ENCODE data around the gene SMIM21.

Gene SMIM21

GRCh38 chr18:75418293-75419005 is 9.1 kb downstream of the SMIM21 start:
- no peaks in the 10 kb centered on the region for H3K27me3 ChIP-seq (ENCODE audit: control insufficient read depth, insufficient read depth, low read length)
- no peaks in the 10 kb centered on the region for H3K4me1 ChIP-seq (ENCODE audit: control insufficient read depth, insufficient read depth, low read length)
- H3K27ac ChIP-seq (ENCODE audit: low read depth, low read length) = no peak overlapping the region
- H3K4me3 ChIP-seq (ENCODE audit: low read length) = no peak overlapping the region
- no peak overlapping the region for H3K9ac ChIP-seq (ENCODE audit: low read length)
- H3K36me3 ChIP-seq (ENCODE audit: control insufficient read depth, insufficient read depth, low read length) = no peaks in the 10 kb centered on the region

- Histone ChIP-seq H3K27me3 (ENCODE audit: control insufficient read depth, insufficient read depth, low read length) (no peaks in the 10 kb centered on the region), H3K9ac (ENCODE audit: low read length) (no peak overlapping the region), H3K4me3 (ENCODE audit: low read length) (no peak overlapping the region), H3K27ac (ENCODE audit: low read depth, low read length) (no peak overlapping the region), H3K4me1 (ENCODE audit: control insufficient read depth, insufficient read depth, low read length) (no peaks in the 10 kb centered on the region), H3K36me3 (ENCODE audit: control insufficient read depth, insufficient read depth, low read length) (no peaks in the 10 kb centered on the region)
These were observed 16.9 kb downstream of the SMIM21 start for GRCh38 chr18:75410611-75411010.

GRCh38 chr18:75409806-75410205 is 17.7 kb downstream of the SMIM21 start:
- no peak overlapping the region for H3K9ac ChIP-seq (ENCODE audit: low read length)
- no peak overlapping the region for H3K27ac ChIP-seq (ENCODE audit: low read depth, low read length)
- H3K36me3 ChIP-seq (ENCODE audit: control insufficient read depth, insufficient read depth, low read length) = no peaks in the 10 kb centered on the region
- no peaks in the 10 kb centered on the region for H3K27me3 ChIP-seq (ENCODE audit: control insufficient read depth, insufficient read depth, low read length)
- no peaks in the 10 kb centered on the region for H3K4me1 ChIP-seq (ENCODE audit: control insufficient read depth, insufficient read depth, low read length)
- H3K4me3 ChIP-seq (ENCODE audit: low read length) = no peak overlapping the region

DNA sequence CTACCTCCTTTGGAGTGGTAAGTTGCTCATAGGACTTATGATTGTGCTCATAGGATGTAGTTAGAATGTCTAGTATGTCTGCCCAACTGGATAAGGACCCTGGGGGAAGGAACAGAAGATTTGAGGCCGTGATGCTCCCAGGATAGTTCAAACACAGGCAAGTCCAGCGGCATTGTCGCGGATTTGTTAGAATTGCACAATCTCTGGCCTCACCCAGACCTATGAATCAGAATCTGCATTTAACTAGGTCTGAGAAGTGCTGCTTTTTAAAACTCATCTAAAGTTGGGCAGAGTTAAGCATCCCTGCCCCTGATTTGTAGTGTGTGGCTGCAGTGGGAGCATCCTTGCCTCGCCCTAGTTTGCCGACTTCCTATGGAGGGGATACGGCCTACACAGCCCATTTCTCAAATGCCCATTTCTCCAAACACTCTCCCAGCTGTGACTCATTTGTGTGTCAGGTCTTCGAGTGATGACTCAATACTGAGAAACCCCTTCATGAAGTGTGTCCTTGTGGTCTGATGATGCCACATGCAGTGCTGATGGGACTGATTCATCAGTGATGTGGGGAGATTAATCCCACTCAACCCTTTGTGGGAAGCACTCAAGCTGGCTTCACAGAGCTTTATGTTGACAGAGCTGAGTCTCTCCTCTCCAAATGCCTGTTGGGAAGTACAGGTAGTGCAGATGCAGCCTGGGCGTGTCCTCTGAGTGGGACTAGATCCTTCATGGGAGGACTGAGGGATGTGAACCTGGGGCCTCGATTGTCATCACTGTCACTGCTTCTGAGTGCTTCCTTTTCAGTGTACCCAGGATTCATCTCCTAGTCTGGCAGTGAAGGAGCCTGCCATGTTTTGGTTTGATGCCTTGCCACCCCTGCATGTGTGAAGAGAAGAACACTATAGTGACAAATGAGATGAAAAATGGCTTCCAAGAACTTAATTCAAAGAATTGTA is 18.7 kb downstream of the SMIM21 start:
- Histone ChIP-seq H3K4me1 (ENCODE audit: control insufficient read depth, insufficient read depth, low read length) (no peaks in the 10 kb centered on the region), H3K27ac (ENCODE audit: low read depth, low read length) (no peak overlapping the region), H3K27me3 (ENCODE audit: control insufficient read depth, insufficient read depth, low read length) (no peaks in the 10 kb centered on the region), H3K36me3 (ENCODE audit: control insufficient read depth, insufficient read depth, low read length) (no peaks in the 10 kb centered on the region), H3K4me3 (ENCODE audit: low read length) (no peak overlapping the region), H3K9ac (ENCODE audit: low read length) (no peak overlapping the region)

DNA sequence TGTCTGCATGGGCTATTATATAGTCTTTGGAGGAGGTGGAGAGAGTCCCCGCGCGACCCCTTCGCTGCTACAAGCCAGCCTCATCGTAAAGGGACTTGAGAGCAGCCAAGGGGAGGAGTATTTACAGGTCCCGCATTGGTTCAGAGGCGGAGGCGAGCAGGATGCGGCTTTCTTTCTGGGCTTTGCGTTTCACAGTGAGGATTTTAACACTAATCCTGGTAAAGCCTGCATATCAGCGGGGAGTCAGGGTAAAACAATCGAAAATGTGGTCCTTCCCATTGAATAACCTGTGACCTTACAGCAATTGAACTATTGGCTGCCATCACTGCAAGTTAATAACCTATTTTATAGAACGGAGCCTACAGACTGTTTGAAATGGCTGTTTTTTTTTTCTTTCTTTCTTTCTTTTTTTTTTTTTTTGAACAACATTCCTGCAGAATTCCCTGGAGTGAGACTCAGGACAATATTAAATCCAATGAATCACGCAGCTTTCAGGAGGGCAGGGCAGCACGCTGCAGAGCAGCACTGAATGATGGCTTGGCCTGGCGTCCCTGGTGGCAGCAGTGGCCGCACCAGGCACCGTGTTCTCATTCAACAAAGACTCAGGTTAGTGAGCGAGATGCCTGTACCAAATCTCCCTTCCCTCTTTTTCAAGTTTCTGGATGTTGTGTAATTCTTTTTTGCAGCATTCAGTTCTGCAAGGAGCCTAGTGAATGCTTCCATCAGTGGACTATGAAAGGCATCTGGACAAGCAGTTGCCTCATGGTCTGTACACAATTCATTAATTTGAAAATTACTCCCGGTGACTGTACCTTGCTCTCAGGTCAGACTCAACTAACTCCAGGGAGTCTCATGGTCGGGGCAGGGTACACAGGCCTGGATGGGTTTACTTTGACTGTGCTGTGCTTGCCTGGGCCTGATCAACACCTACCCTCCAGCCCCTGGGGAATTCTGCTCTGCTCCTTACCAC is 19.8 kb downstream of the SMIM21 start:
- no peaks in the 10 kb centered on the region for H3K36me3 ChIP-seq (ENCODE audit: control insufficient read depth, insufficient read depth, low read length)
- H3K27ac ChIP-seq (ENCODE audit: low read depth, low read length) = no peak overlapping the region
- no peaks in the 10 kb centered on the region for H3K27me3 ChIP-seq (ENCODE audit: control insufficient read depth, insufficient read depth, low read length)
- no peak overlapping the region for H3K9ac ChIP-seq (ENCODE audit: low read length)
- no peaks in the 10 kb centered on the region for H3K4me1 ChIP-seq (ENCODE audit: control insufficient read depth, insufficient read depth, low read length)
- no peak overlapping the region for H3K4me3 ChIP-seq (ENCODE audit: low read length)

DNA sequence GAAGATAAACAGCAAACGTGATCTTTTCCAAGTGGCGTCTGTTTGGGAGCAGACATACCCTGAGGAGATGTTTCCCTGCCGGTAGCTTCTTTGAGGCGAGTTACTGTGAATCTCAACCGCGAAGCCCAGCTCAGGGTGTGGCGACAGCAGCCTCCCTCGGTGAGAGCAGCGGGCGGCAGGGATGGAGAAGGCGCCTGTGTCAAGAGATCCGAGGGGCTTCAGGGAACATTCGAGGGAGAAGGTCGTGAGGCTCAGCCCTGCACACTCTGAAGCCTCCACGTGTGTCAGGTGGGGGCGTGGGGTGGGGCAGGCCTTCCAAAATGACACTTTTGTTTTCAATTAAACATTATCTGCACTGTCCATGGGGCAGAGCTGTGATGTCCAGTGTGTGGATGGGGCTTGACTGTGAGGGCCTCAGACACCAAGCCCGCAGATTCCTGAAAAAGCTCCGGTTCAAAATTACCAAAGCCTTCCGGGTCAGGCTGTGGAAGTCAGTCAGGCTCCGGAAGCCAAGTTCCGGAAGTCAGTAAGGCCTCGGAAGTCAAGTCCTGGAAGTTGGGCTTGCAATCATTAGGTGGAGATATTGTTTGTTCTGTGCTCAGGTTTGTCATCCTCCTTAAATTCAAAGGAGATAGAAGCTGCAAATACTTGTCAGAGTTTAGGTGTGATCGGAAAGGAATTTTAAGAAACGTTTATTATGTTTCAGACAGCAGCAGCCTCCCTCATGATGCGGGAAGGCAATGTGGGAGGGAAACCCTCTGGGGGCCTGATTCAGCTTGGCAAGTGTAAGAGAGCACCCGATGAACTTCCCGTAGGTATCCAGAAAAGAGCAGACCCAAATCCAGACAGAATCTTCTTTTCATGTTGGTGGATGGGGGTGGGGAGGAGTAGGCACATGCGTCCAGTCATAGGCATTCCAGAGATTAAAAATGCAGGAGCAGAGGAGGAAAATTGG is 20.7 kb downstream of the SMIM21 start:
- no peaks in the 10 kb centered on the region for H3K27me3 ChIP-seq (ENCODE audit: control insufficient read depth, insufficient read depth, low read length)
- no peaks in the 10 kb centered on the region for H3K4me1 ChIP-seq (ENCODE audit: control insufficient read depth, insufficient read depth, low read length)
- H3K9ac ChIP-seq (ENCODE audit: low read length) = no peak overlapping the region
- no peak overlapping the region for H3K4me3 ChIP-seq (ENCODE audit: low read length)
- H3K36me3 ChIP-seq (ENCODE audit: control insufficient read depth, insufficient read depth, low read length) = no peaks in the 10 kb centered on the region
- H3K27ac ChIP-seq (ENCODE audit: low read depth, low read length) = no peak overlapping the region

GRCh38 chr18:75405351-75405750 is 22.2 kb downstream of the SMIM21 start:
- Histone ChIP-seq H3K27ac (ENCODE audit: low read depth, low read length) (no peak overlapping the region), H3K9ac (ENCODE audit: low read length) (no peak overlapping the region), H3K27me3 (ENCODE audit: control insufficient read depth, insufficient read depth, low read length) (no peaks in the 10 kb centered on the region), H3K4me1 (ENCODE audit: control insufficient read depth, insufficient read depth, low read length) (no peaks in the 10 kb centered on the region), H3K4me3 (ENCODE audit: low read length) (no peak overlapping the region), H3K36me3 (ENCODE audit: control insufficient read depth, insufficient read depth, low read length) (no peaks in the 10 kb centered on the region)

GRCh38 chr18:75400366-75400765 is 27.1 kb downstream of the SMIM21 start:
- H3K27ac ChIP-seq (ENCODE audit: low read depth, low read length) = no peak overlapping the region
- no peaks in the 10 kb centered on the region for H3K27me3 ChIP-seq (ENCODE audit: control insufficient read depth, insufficient read depth, low read length)
- H3K36me3 ChIP-seq (ENCODE audit: control insufficient read depth, insufficient read depth, low read length) = no peaks in the 10 kb centered on the region
- no peak overlapping the region for H3K4me3 ChIP-seq (ENCODE audit: low read length)
- H3K9ac ChIP-seq (ENCODE audit: low read length) = no peak overlapping the region
- no peaks in the 10 kb centered on the region for H3K4me1 ChIP-seq (ENCODE audit: control insufficient read depth, insufficient read depth, low read length)

GRCh38 chr18:75395137-75395536 is 32.4 kb downstream of the SMIM21 start:
- Histone ChIP-seq H3K4me3 (ENCODE audit: low read length) (no peak overlapping the region), H3K4me1 (ENCODE audit: control insufficient read depth, insufficient read depth, low read length) (no peaks in the 10 kb centered on the region), H3K27me3 (ENCODE audit: control insufficient read depth, insufficient read depth, low read length) (no peaks in the 10 kb centered on the region), H3K9ac (ENCODE audit: low read length) (no peak overlapping the region), H3K36me3 (ENCODE audit: control insufficient read depth, insufficient read depth, low read length) (no peaks in the 10 kb centered on the region), H3K27ac (ENCODE audit: low read depth, low read length) (no peak overlapping the region)

DNA sequence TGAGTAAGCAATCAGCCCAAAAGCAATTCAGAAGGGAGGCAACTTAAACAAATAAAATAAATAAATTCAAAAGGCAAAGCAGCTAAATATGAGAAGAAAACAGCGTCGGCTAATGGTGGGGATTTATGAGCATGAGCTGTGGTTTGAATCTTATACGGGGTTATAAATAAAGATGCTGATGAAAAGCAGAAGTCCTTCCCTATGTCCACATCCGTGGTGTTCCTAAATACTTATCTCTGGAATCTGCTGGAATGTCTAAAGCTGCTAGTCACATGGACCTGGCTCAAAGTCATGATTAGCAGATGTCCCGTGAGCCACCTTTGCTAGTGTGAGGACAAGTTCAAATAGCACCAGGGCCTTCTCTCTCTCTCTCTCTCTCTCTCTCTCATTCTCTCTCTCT is 33.8 kb downstream of the SMIM21 start:
- H3K4me1 ChIP-seq (ENCODE audit: control insufficient read depth, insufficient read depth, low read length) = no peaks in the 10 kb centered on the region
- no peaks in the 10 kb centered on the region for H3K27me3 ChIP-seq (ENCODE audit: control insufficient read depth, insufficient read depth, low read length)
- H3K9ac ChIP-seq (ENCODE audit: low read length) = no peak overlapping the region
- H3K36me3 ChIP-seq (ENCODE audit: control insufficient read depth, insufficient read depth, low read length) = no peaks in the 10 kb centered on the region
- H3K27ac ChIP-seq (ENCODE audit: low read depth, low read length) = no peak overlapping the region
- no peak overlapping the region for H3K4me3 ChIP-seq (ENCODE audit: low read length)

DNA sequence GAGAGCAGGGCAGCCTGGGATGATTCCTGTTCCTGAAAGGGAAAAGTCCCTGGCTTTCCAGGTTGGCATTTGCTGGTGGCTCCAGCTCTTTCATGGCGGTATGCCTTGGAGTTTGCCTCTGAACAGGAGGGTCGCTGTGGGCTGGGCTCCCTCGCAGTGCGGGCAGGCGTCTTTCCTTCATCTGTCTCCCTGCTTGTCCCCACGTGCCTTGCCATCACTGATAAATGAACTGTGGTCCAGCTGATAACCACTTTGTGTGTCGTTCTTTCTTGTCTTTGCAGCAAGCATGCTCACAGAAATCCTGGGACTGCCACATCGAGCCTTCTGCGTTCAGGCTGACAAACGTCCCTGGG is 35.3 kb downstream of the SMIM21 start:
- no peak overlapping the region for H3K4me3 ChIP-seq (ENCODE audit: low read length)

More for the DNA sequence above, 35.3 kb downstream of the SMIM21 start:
- Histone ChIP-seq H3K27ac (ENCODE audit: low read depth, low read length) (no peak overlapping the region), H3K36me3 (ENCODE audit: control insufficient read depth, insufficient read depth, low read length) (no peaks in the 10 kb centered on the region), H3K9ac (ENCODE audit: low read length) (no peak overlapping the region), H3K27me3 (ENCODE audit: control insufficient read depth, insufficient read depth, low read length) (no peaks in the 10 kb centered on the region), H3K4me1 (ENCODE audit: control insufficient read depth, insufficient read depth, low read length) (no peaks in the 10 kb centered on the region)

Data from rectal smooth muscle tissue (tissue), 1 donor.